NCI-H1436 (cell line): Measurements from ENCODE around the gene OR10A6.

ENCODE experiments used
- DNase-seq: peaks from one replicate; lab custom pipeline; 2025; lab: John Stamatoyannopoulos, UW

OR10A6 gene, protein sequence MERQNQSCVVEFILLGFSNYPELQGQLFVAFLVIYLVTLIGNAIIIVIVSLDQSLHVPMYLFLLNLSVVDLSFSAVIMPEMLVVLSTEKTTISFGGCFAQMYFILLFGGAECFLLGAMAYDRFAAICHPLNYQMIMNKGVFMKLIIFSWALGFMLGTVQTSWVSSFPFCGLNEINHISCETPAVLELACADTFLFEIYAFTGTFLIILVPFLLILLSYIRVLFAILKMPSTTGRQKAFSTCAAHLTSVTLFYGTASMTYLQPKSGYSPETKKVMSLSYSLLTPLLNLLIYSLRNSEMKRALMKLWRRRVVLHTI

DNA sequence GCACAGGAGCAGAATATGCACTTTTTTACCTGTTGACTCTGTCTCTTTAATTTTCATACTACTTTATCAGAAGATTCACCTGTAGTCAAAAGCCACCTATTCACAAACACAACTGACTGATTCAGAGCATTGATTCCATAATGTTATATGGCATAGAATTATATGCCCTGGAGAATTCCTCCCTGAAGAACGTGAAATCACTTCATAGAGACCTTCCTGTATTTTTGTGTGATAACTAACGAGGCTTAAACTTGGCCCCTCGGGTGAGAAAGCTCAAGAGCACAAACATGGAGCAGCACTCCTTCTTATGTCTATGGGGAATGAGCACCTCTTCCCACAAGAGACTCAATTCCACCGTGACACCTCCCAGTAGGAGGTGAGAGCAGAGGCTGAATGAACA lies at the start of gene OR10A6:
TSS of gene OR10A6 (minus strand) at position 101 of the 400 bp plus-strand sequence. CDS start 2,606 bp downstream, outside the sequence.
- DNase-seq = no peak

DNA sequence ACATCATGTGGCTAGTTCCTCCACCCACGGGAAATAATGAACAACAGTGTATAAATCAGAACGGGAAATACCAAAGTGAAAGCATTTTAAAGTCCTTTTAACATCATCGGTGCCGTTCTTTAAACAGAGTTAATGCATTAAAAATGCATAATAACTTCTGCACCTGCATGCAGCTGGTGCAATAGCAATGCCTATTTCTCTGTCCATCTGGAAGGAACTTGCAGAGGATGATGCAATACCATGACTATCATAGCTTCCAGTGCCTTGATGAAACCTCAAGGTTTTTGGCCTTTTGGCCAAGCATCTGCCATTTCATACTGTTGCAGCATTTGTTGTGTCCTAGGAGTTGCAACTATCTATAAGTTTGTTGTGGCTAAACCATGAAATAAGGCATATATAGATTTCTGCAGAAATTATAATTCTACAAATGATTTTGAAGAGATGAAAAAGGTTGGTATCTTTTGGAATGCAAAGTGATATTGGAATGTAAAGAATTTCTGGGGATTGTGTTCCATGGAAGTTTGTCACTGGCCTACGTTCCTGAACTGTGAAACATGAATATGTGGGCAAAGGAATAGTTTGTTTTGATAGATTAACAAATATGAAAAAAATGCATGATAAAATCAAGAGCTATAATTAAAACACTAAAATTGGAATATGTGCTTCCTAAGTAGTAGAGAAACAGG lies 46.3 kb upstream of the OR10A6 start:
- DNase-seq = no peak

DNA sequence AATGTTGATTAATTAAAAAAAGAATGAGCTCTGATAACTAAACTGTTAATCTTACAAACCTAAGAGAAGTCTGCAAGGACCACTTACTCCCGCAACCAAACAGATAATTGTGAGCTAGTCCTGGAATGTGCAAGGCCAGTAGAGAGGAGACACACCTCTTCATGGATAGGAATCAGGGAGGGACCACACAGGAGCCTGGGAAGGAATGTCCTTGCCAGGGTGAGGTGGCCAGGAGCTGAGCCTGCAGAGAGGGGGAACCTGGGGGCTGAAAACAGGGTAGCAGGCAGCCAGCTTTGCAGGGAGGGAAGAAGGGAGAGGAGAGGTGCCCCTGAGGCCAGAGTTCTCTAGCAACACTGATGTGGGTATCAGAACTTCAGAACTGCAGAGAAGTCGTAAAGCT lies 43.6 kb upstream of the OR10A6 start:
- DNase-seq = no peak

DNA sequence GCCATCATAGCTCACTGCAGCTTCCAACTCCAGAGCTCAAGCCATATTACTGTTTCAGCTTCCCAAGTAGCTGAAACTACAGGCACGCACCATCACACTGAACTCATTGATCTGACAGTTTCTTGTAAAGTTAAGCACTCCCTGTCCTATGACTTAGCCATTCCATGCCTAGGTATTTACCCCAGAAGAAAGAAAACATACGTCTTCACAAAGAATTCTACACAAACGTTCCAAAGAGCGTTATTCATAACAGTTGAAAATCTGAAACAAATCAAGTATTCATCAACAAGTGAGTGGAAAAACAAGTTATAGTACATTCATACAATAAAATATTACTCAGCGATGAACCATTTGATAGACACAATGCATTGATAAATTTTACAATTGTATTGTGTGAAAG lies 41.9 kb upstream of the OR10A6 start:
- no peak for DNase-seq

DNA sequence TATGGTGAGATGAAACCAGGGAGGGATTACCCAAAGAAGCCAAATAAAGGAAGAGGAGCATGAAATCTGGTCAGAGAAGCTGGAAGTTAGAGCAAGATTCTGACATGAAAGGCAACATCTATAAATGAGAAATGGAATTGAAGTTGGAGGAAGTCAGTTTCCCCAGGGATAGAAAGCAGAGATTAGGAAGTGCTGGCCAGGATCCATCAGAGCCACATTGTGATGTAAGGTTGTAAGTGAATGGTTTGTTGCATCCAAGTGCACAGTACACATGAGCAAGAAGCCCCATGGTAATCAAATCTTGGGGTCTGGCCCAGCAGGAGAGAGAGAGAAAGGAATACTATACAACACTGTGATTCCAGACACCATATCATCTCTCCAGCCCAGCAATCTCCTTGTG lies 40.8 kb upstream of the OR10A6 start:
- DNase-seq = no peak

DNA sequence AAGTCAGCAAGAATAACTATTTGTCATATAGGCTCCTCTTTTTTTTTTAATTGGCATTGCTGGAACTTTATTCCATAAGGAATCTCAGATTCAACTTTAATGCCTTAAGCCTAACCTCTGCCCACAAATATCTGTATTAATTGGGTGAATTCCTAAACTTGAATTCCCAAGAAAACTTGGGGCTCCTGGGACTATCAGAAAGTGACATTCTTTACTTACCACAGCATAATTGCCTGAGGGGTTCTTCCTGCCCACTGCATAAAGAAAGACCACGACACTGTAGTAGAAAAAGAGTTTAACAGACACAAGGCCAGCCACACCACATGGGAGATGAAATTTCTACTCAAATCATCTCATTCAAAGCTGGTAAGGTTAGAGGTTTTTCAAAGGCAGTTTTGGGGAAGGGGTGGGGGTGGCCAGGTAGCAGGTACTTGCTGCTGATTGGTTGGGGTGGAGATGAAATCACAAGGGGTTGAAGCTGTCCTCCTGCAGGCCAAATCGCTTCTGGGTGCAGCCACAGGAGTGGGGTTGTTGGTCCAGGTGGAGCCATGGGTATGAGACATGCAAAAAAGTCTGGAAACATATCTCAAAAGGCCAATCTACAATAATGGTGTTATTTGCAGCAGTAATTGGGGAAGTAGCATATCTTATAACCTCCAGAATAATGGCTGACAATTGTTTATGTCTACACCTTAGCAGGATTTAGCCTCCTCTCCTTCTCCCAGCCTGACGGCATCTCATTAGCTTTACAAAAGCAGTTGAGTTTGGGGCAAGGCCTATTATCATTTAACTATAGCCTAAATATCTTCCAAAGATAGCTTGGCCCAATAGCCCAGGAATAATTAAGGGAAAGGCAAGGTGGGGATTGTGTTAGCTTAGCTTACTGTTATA lies 38.9 kb upstream of the OR10A6 start:
- DNase-seq = no peak

DNA sequence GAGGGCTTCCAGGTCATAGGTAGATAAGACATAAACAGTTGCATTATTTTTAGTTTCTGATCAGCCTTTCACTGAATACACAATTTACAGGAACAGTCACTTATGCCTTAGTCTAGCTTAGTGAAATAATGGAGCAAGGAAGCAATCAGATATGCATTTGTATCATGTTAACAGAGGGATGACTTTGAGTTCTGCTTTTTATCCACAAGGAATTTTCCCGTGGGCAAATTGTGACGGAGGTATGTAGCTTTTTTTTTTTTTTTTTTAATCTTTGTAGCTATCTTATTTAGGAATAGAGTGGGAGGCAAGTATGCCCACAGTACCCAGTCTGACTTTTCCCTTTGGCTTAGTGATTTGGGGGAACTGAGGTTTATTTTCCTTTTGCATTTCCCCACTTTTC lies 37.6 kb upstream of the OR10A6 start:
- DNase-seq = no peak

DNA sequence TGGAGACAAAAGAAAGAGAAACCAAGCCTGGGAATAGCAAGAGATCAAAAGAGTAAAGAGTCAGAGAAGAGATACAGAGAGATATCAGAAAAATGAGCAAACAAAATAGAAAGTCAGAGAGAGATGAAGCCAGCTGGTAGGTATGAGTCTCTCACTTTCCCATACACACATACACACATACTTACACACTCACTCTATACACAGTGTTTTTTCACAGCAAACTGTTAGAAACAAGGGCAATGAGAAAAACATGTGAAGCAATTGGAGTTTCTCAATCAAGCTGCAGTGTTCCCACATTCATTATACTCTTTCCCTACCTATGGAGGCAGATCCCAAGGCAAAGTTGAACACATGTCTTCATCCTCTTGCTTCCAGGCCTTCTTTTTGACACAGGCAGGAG lies 36.8 kb upstream of the OR10A6 start:
- no peak for DNase-seq

DNA sequence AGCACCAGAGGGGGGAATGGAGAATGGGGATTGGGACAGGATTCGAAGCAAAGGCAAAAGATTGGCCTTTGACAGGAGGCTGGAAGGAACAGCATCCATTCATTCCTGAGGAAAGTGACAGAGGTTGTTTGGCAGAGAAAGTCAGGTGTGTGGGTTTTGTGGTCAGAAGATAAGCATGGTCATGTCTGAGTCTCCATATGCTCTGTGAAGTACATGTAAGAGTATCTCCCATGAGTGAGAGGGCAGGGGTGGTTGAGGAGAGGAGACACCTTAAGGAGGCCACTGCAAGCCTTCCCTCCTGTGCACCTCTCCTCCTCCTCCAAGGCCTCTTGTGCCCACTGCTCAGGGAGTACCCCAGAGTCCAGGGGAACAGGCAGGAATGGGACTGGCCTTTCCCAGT lies 36.0 kb upstream of the OR10A6 start:
- DNase-seq = no peak

DNA sequence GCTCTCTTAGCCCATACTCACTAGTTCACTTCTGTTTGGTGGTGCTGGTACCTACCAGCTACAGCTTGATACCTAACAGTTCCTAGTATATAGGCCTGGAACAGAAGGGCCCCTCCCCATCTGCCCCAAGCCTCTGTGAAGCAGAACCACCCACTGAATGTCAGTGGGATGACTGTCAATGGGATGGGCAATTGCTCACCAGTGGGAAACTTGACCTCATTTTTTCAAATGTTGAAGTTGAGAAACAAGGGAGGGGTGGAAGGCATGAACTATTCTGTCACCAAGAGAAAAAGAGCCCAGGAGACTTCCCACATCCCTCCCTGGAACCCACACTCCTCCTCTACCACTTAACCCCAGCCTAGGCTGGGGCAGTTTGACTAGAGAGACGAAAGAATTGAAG lies 34.3 kb upstream of the OR10A6 start, which contains the start of gene NLRP10:
TSS of gene NLRP10 (minus strand) at position 62 of the 400 bp plus-strand sequence. CDS start 1,952 bp downstream, outside the sequence.
- DNase-seq = no peak

DNA sequence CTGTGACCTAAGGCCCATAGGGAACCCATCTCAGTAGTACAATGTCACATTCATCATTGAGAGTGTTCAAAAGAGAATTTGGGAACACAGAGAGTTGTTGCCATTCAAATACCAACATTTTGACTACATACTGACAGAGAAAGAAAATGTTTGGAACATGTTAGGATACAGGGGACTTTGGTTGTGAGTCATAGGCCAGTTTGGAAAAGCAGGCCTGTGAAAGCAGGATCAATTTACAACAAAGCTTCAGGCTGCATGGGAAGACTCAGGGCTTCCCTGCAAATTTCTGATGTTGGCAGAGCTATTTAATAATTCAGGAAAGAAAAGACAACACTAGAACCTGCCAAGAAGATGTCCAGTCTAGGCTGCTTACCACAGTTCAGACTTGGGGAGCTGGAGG lies 33.8 kb upstream of the OR10A6 start:
- no peak for DNase-seq

DNA sequence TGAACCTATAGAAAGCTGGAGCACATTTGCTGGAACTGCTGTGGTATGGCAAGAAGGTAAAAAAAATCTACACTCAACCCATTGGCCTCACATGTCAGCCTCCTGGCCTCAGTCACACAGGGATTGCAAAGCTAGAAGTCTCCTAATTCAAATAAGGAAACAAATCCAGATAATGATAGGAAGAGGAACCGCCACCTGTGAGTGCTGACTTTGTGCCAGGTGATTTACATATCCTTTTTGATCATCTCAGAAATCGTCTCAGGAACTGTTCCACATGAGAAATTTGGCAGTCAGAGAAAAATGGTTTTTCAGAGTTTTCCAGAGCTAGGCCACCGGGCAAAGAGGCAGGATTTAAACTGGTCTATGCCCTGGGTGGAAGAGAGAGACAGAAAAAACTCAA lies 33.2 kb upstream of the OR10A6 start:
- DNase-seq = no peak

DNA sequence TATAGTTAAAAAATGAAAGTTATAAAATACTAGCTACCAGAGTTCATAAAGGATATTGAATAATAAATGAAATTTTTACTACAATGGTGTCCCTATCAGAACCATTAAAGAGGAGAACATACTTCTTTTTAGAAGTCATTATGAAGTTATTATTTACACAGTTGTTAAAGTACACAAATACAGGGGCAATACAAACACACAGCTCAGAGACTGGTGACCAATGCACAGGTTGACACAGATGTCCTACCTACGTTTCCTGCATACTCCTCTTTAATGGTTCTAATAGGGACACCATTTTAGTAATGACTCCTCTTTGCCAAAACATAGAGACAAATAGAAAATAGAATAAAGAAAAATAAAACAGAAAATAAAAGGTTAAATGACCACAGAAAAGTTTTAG lies 24.1 kb upstream of the OR10A6 start:
- DNase-seq = no peak

DNA sequence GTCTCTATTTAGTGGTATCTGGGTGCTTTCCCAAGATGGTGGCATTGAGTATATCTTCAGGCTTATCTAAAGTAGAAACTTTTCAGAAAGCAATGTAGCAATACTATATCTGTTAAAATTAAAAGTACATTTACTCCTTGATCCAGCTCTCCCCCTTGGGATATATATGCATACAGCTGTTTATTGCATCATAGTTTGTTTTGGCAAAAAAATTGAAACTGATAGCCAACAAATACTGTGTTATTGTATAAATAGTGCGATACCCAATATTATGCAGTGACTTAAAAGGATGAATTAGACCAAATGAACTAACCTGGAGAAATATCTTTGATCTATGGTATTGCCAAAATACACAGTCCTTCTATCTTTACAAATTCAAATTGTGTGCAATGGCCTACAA lies 18.9 kb upstream of the OR10A6 start:
- DNase-seq = no peak

DNA sequence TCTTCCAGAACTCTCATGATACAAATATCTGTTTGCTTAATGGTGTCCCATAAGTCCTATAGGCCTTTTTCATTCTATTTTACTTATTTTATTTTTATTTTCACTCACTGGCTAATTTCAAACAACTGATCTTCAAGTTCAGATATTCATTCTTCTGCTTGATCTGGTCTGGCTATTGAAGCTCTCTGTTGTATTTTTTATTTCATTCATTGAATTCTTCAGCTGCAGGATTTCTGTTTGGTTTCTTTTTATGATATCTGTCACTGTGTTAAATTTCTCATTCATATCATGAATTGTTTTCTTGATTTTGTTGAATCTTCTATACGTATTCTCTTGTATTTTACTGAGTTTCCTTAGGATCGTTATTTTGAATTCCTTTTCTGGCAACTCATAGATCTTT lies 13.1 kb upstream of the OR10A6 start:
- no peak for DNase-seq

DNA sequence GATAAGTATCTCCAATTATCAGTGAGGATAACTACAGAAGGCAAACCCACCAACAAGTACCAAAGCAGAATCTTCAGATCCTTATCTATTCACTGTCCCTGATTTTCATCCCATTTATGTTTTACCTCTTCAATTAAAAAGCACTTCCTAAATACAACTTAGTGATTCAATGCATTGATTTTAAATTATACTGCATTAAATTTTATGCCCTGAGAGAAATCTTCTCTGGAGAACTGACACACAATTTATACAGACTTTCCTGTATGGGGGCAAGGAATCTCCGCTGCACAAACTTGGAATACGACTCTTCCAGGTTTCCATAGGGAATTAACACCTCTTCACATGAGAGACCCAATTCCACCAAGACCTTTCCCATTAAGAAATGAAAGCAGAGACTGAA lies 10.5 kb upstream of the OR10A6 start, which contains the start of gene OR10A3:
TSS of gene OR10A3 (minus strand) at position 101 of the 400 bp plus-strand sequence. CDS start 2,188 bp downstream, outside the sequence.
- DNase-seq = no peak

DNA sequence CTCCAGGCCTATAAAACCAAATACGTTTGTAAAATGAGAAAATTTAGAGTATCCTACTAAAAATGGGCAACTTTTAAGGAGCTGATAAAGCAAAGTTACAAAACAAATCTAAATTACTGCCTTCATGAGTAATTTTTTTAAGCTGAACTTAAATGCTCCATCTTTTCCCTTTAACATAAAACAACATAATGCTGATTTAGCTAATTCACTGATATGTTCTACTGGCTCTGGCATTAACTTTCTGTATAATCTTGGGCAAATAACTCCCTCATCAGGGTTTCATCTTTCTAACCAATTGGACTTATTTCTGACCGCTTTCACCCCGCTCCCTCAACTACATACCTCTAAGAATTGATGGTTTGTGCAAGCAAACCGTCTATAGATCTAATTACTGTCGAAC lies 10.1 kb upstream of the OR10A6 start:
- no peak for DNase-seq

DNA sequence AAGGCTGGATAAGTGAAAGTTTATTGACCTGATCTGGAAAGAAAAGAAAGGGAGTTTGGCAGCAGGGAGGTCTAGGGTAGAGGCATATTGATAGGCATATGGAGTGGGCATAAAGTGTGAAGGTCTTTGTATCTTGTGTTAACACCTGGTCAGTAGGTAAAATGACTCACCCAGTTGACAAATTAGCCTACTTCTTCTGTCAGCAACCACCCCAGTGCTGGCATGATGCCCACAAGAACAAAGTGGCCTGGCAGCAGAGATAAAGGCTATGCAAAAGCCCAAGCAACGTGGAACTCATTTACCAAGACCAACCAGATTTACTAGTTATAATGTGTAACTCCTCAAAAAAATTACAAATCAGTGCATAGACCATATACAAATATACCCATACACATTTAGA lies 5.5 kb upstream of the OR10A6 start:
- no peak for DNase-seq

DNA sequence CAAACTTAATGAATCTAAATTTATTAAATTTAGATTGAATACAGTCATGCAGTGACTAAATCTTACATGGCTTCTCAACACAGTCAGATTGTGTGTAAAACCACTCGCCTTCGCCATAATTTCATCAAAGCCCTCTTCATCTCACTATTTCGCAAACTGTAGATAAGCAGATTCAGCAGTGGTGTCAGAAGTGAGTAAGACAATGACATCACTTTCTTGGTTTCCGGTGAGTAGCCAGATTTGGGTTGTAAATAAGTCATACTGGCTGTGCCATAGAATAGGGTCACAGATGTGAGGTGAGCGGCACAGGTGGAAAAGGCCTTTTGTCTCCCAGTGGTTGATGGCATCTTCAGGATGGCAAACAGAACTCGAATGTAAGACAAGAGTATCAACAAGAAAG lies 3.4 kb downstream of the OR10A6 start:
- no peak for DNase-seq

DNA sequence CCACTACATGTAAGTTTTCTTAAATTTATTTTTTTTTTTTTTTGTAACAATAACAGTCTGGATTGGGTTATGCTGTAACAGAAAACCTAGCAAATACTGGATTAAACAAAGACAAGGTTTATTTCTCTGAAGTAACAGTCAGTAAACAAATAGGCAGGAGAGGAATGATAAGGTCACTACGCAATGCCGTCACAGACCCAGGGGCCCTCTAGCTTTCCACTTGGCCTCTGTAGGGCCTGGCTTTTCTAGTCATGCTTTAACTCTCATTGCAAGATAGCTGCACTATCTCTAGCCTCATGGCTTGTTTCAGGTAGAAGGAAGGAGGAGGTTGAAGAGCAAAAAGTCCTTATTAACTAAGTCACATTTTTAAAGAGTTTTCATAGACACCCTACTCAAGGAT lies 6.5 kb downstream of the OR10A6 start:
- DNase-seq = no peak

DNA sequence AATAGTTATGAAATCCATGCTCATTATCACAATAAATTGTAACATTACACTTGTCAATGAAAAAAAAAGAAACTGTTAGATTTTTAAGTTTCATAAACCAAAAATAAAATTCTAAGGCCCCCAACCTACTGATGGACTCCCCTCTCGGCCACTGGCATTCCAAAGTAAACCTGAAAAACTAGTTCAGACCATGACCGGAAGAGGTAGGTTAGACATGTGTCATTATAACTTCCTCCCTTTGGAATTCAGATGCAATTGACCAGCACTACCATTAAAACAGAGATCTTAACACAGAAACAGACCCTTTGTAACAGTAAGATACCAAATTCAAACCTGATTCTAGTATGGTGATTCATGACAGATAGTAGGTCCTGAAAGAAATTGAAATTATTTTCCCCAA lies 12.9 kb downstream of the OR10A6 start:
- DNase-seq = no peak

DNA sequence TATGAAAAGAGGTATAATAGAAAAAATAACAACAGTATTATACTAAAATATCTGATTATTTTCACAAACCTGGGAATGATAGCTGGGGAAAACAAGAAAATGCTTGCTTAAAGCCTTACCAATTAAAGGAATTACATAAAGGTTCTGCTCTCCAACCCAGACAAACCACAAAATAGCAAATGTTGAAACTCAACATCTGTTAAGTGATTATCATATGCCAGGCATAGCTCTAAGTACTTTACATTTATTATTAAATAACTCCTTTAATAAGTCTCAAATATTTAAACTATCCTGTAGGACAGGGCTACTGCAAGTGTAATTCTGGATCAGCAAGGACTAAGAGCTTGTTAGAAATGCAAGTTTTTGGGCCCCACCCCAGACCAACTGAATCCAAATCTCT lies 20.1 kb downstream of the OR10A6 start:
- no peak for DNase-seq
